ENCODE results near the gene NUP160.
"Not testable (repeated sequence)": the region's sequence is repeated elsewhere in the genome, so short reads cannot be mapped to it uniquely, and the experiment has no call there.

Gene NUP160

GRCh38 chr11:47860536-47860935 is 12.4 kb upstream of the NUP160 start:
- DNase-seq = no peak

- DNase-seq = no peak
These were observed 9.9 kb upstream of the NUP160 start for GRCh38 chr11:47857892-47858543.

GRCh38 chr11:47857485-47857884 is 9.3 kb upstream of the NUP160 start:
- DNase-seq = no peak

GRCh38 chr11:47856186-47856585 is 8.0 kb upstream of the NUP160 start:
- DNase-seq = peak; percentile 41

GRCh38 chr11:47854667-47855066 is 6.5 kb upstream of the NUP160 start:
- DNase-seq = no peak

GRCh38 chr11:47852053-47852452 is 3.9 kb upstream of the NUP160 start:
- no peak for DNase-seq

- no peak for DNase-seq
These were observed 2.2 kb upstream of the NUP160 start for GRCh38 chr11:47850337-47850736.

GRCh38 chr11:47848700-47849155 is 578 bp upstream of the NUP160 start:
- DNase-seq = no peak

GRCh38 chr11:47847537-47847891 is 636 bp downstream of the NUP160 start:
- no peak for DNase-seq

GRCh38 chr11:47846998-47847397 is 1.2 kb downstream of the NUP160 start:
- DNase-seq = no peak

GRCh38 chr11:47843361-47844055 is 4.6 kb downstream of the NUP160 start:
- no peak for DNase-seq

- DNase-seq = no peak
These were observed 5.4 kb downstream of the NUP160 start for GRCh38 chr11:47842749-47843148.

GRCh38 chr11:47837929-47838328 is 10.2 kb downstream of the NUP160 start:
- no peak for DNase-seq

GRCh38 chr11:47837292-47837691 is 10.9 kb downstream of the NUP160 start:
- DNase-seq = no peak

GRCh38 chr11:47830013-47830412 is 18.1 kb downstream of the NUP160 start:
- DNase-seq = not testable (repeated sequence)

GRCh38 chr11:47828284-47828683 is 19.9 kb downstream of the NUP160 start:
- DNase-seq = no peak

GRCh38 chr11:47822664-47823063 is 25.5 kb downstream of the NUP160 start:
- not testable (repeated sequence) for DNase-seq

GRCh38 chr11:47819743-47820142 is 28.4 kb downstream of the NUP160 start:
- no peak for DNase-seq

GRCh38 chr11:47800759-47801158 is 47.4 kb downstream of the NUP160 start:
- no peak for DNase-seq

- DNase-seq = no peak
These were observed 50.5 kb downstream of the NUP160 start for GRCh38 chr11:47797633-47798032.

GRCh38 chr11:47791774-47792430 is 56.2 kb downstream of the NUP160 start:
- no peak for DNase-seq

GRCh38 chr11:47790017-47790416 is 58.1 kb downstream of the NUP160 start:
- not testable (repeated sequence) for DNase-seq

GRCh38 chr11:47788181-47788580 is 60.0 kb downstream of the NUP160 start:
- no peak for DNase-seq

GRCh38 chr11:47786373-47786772 is 61.8 kb downstream of the NUP160 start:
- no peak for DNase-seq
